ENCODE measurements around the gene ACR. TPM values are rescaled to one million over a fixed set of nuclear protein-coding genes. Genes with fewer than 3 reads are reported as not detected.

ACR gene
- total and polyA plus RNA-seq, 2 of the 8 experiments (the other 6 are each of a cell fraction or from before 2014, with no cell fraction given): 0.56 TPM; not detected in 1

DNA sequence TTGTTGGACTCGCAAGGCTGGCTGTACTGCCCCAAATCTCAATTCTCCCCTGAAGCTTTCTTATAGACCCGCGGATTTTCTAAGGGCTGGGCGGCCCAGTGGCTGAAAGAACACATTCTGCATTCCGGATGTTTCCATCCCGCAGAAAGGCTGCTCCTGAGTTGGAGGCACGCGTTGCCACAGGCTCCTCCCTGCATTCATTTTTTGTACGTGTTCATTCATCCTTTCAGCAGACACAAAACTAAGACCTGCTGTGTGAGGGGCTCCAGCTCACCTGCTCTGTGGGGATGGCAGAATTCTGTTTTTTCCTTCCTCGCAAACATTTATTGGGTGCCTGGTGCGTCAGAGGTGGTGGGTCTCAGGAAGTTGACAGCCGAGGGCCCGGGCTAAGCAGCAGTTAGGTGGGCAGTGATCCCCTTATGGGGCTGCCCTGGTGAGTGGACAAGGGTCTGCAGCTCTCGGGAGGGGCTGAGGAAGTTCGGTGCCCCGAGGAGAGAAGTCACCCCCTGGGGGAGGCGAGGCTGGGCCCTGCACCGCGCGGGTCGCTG, 41.7 kb upstream of the ACR start:
- WGBS, 2 experiments (ENCODE audit: extremely low coverage in 1 of 2, insufficient coverage in 1 of 2, insufficient read length in 1 of 2, insufficient replicate concordance in 2 of 2, low coverage in 1 of 2, low lambda C conversion rate in 2 of 2, missing lambda C conversion rate in 1 of 2): 53% methylated on average over 21 of the region's 21 CpGs; no CpG with 5 or more reads in 1 of the 2 experiments
- Histone ChIP-seq H3K14ac (ENCODE audit: insufficient read length) (no peak overlapping the region), H2BK20ac (ENCODE audit: low read length) (no peak overlapping the region), H3K23ac (ENCODE audit: insufficient read length) (no peak overlapping the region), H3K4me3 (ENCODE audit: extremely low read depth in 1 of 4, insufficient read depth in 2 of 4, low read depth in 3 of 4, low read length in 4 of 4) (peak overlapping the region in 1 of 4 experiments; percentile 58; a peak in 1 of 8 replicates), H3K23me2 (ENCODE audit: low read depth, low read length) (peaks cover 2% of the 10 kb centered on the region; the same call in 1 of the 2 replicates), H3K56ac (replicated peaks; ENCODE audit: insufficient read length, low read depth, low read length) (no peak overlapping the region), H2BK12ac (ENCODE audit: low read depth, low read length) (no peak overlapping the region), H2BK5ac (ENCODE audit: low read depth, low read length) (no peak overlapping the region), H3K4ac (replicated peaks; ENCODE audit: insufficient read length, low read depth, low read length) (no peak overlapping the region), H3K27ac (ENCODE audit: low read depth, low read length) (no peak overlapping the region), H3K4me2 (ENCODE audit: insufficient read depth in 1 of 2, low read depth in 2 of 2, low read length in 2 of 2) (peak overlapping the region in 1 of 2 experiments; percentile 53; a peak in 2 of 4 replicates), H4K5ac (ENCODE audit: insufficient read length, low read depth, low read length) (no peak overlapping the region), H2AFZ (ENCODE audit: low read length) (no peak overlapping the region), H3K36me3 (ENCODE audit: control insufficient read depth in 2 of 4, insufficient read depth in 4 of 4, low read length in 3 of 4) (peaks cover 0 to 2% (median 0%) of the 10 kb centered on the region in 4 experiments; a peak in 1 of 8 replicates), H3K79me1 (ENCODE audit: low read depth, low read length) (no peaks in the 10 kb centered on the region), H3K9me3 (ENCODE audit: insufficient read depth in 2 of 2, low read depth in 1 of 2, low read length in 1 of 2) (no peaks in the 10 kb centered on the region), H3K18ac (ENCODE audit: extremely low read depth, low read length) (no peak overlapping the region), H4K8ac (ENCODE audit: extremely low read depth, insufficient read depth, low read length) (no peak overlapping the region), H4K91ac (replicated peaks; ENCODE audit: insufficient read length, low read length) (no peak overlapping the region), H4K20me1 (replicated peaks in 1 of 2; ENCODE audit: control insufficient read depth in 1 of 2, insufficient read depth in 2 of 2, low read length in 2 of 2) (peaks cover 5 to 13% of the 10 kb centered on the region in 2 experiments), H3K9ac (replicated peaks in 1 of 4; ENCODE audit: extremely low read depth in 1 of 4, low read depth in 3 of 4, low read length in 3 of 4) (no peak overlapping the region), H2BK15ac (ENCODE audit: low read length) (no peak overlapping the region), H2AK5ac (ENCODE audit: low read depth, low read length) (no peak overlapping the region), H2BK120ac (replicated peaks; ENCODE audit: low read depth, low read length) (no peak overlapping the region), H3K27me3 (replicated peaks in 1 of 4; ENCODE audit: control insufficient read depth in 3 of 4, extremely low read depth in 1 of 4, insufficient read depth in 3 of 4, low read length in 3 of 4) (peaks cover 6 to 24% (median 14%) of the 10 kb centered on the region in 4 experiments; a peak in 6 of 7 replicates), H3K4me1 (replicated peaks in 1 of 4; ENCODE audit: control insufficient read depth in 3 of 4, insufficient read depth in 4 of 4, low read length in 3 of 4) (peaks cover 0 to 10% (median 0%) of the 10 kb centered on the region in 4 experiments; a peak in 4 of 7 replicates), H3K79me2 (ENCODE audit: control insufficient read depth in 1 of 2, insufficient read depth in 2 of 2, low read length in 2 of 2) (no peaks in the 10 kb centered on the region)
- ChIA-PET POLR2A (ENCODE audit: partially characterized antibody) (interaction anchor here (0.9 to 1.1 kb wide), 3 partner anchors 12 to 68 kb away, joined by 3 read pairs; partner anchors contain the start of genes ARSA and SHANK3), CTCF (ENCODE audit: partially characterized antibody) (interaction anchor here (0.6 to 11.2 kb wide), 29 partner anchors 9 to 512 kb away, joined by 3 to 281 read pairs (median 4); partner anchors contain the start of genes ARSA, SCO2 and SYCE3)
- TF ChIP-seq RAD21 (IDR thresholded peaks at IDR 0.05 in 1 of 2, conservative IDR thresholded peaks at IDR 0.05 in 1 of 2; ENCODE audit: low read depth in 2 of 2, low read length in 2 of 2) (peak in 1 of 2 experiments; percentile 67; a peak in 1 of 4 replicates), EP300 (IDR thresholded peaks at IDR 0.05; ENCODE audit: borderline replicate concordance in 1 of 2, low read depth in 2 of 2, low read length in 2 of 2) (no peak), CEBPB (IDR thresholded peaks at IDR 0.05; ENCODE audit: low read depth, low read length) (no peak)
- DNase-seq (ENCODE audit: low read depth in 1 of 2, low spot score in 2 of 2) (no peak), FAIRE-seq (no peak)

Measured in H1 (cell line).